HG02623 (cell line): ENCODE measurements around the gene ARHGAP29.

Experiments
- ATAC-seq: cut with Tn5 transposase; IDR thresholded peaks from one replicate; pipeline ENCODE4 v1.9.1; 2021; ENCODE audit warnings: moderate library complexity; ENCODE audit not compliant: unreplicated experiment

Gene ARHGAP29

DNA sequence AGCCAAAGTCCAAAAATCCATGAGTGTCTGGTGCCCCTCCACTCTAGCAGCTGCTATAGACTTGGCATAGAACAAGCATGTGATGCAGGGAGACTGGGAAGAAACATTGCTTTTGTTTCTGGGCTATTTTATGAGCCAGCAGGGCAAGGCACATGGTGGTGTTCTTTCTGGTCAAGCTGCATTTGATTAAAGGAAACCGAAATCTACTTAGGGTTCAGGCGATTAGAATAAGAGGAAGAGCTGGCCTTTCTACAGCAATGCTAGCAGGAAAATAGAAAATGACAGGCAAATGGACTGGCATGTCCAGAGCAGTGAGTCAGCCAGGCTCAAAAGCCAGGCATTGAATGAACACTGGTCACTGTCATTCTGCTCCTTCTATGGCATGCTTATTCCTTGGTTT, 28.5 kb upstream of the ARHGAP29 start:
- ATAC-seq = no peak

DNA sequence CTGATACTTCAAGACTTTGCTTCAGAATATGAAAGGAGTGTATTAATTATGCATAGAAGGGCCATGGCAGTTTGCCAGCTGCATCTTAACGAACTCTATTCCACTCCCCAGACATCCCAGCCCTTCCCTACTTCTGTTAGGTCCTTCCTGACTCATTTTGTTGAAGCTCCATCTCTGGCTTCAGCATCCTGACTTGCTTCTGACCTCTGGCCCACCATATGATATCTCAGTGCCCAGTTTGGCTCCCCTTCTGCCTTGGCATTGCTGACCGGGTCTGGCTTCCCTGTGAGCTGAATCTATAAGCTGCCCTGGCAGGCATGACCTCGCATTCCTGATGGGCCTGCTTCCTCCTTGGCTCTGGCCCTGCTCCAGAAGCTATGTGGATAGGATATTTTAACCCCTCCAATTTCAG, 27.6 kb upstream of the ARHGAP29 start:
- no peak for ATAC-seq

DNA sequence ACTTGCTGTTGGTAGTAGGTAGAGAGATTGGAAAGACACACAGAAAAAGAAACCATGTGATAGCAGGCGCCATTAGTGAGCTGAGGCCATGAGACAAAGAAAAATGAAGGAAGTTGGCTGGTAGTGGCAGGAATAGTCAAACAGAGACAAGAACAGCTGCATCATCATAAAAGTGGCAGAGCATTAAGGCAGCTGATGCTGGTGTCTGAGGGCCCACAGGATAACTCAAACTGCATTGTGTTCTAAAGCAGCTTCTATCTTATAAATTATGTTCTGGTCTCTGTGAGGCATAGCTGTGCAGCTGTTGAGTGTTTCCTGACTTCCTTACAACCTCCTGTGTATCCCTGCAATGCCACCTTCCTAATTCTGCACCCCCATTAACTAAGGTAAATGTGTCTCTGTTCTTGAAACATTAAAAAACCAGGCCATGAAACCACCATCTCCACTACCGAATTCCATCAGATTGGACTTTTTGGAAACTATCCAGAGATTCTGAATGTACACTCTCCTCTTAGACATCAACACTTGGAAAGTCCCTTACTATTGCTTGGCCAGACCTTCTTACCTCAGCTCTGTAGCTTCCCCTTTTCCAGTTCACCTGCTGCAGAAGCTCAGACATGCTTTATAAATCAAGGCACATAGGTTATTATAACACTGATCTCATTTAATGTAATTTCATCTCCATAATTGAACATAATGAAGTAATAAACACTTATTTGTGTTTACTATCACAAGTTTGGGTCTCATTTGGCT, 23.4 kb upstream of the ARHGAP29 start:
- no peak for ATAC-seq

DNA sequence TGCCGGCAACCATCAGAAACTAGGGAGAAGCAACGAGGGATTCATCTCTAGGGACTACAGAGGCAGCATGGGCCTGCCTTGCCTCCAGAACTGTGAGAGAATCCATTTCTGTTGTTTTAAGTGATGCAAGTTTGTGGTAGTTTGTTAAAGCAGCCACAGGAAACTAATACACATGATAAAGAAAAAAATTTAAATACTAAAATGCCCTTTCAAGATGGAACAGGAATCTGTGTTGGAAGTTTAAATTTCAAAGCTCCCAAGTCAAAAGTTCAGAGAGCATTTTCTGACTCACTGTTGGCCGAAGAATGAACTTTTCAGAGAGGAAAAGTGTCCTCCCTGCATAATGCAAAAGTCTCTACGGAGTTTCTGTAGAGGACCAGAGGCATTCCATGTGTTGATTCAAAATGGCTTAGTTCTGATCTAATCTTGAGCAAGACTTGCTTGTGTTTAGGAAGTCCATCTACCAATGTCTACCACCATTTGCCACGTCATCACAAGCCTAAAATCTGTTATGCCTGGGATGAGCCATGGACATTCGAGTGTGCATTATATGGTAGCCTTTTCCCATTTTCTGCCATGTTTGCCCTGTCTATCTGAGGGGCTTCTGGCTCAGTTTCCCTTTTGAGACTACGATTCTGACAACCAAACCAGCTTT, 22.4 kb upstream of the ARHGAP29 start:
- ATAC-seq = no peak

DNA sequence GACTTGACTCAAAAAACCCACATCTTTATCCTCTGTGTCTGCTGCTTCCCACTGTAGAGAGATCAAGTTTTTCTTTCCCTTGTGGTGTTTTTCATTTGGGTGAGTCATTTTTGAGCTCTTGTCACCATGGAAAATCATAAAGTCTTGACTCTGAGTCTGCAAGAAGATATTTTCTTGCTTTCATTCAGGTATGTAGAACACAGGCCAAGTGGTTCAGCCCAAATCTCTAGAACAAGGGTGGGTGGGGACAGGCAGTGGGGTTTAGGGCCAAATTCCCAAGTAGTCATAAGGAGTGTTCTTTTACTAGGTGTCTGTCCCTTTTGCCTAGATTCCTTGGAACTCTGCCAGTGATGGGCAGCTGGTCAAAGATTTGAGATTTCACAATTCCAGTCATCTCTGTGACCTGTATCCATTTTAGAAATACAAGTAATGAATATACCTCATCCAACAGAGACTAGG, 21.5 kb upstream of the ARHGAP29 start:
- no peak for ATAC-seq

DNA sequence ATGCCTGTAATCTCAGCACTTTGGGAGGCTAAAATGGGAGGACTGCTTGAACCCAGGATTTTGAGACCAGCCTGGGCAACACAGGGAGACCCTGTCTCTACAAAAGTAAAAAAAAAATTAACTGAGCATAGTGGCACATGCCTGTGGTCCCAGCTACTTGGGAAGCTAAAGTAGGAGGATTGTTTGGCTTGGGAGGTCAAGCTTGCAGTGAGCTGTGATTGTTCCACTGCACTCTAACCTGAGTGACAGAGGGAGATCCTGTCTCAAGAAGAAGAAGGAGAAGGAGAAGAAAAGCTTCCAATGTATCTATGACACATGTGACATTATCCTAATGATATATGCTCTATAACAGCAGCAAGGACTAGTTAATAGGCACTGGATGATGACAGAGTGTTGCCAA, 20.1 kb upstream of the ARHGAP29 start:
- no peak for ATAC-seq

DNA sequence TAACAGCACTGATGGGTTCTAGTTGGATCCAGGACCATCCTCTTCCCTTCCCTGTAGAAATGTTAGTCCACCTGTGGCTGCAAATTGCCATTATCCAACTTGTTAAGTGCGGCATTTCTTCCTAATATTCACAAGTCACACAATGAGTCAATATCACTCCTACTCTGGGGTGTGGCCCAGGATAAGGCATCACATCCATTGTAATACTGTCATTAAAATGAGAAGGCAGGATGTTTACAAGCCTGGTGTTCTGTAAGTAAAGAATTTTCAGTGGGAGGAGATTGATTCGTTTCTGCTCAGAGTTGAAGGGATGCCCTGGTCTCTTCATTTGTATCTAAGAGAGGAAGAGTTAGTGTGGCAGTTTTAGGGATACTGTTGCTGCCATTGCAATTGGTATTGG, 18.1 kb upstream of the ARHGAP29 start:
- no peak for ATAC-seq

DNA sequence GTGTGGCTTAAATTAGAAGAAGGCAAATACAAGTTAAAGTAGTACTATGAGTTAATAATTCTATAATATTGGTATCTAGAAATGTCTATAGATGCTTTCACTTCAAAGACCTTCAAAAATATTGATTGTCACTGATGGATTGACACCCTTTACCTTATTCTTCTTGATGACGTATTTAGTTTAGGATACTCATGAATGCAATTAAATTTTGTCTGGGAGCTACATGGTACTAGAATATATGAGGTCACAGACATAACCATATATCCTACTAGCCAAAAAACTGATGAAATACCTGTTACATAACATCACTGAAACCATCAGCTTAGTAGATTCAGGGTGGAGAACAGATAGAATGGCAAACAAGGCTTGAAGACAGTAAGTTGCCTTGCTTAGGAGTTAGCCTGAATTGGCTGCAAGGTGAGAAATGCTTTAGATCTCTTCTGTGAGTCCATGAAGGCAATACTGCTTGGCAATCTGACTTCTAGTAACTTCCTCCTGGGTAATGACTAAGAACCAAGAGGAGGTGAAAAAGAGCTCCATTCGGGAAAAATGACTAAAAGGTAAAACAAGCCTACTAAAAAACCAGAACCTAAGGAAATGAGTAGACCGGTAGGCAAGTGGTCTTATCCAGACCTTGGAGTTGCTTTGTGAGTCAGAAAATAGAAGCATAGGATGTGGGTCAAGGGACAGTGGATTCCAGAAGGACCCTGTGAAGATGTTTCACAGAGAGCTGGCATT, 16.9 kb upstream of the ARHGAP29 start:
- ATAC-seq = no peak

DNA sequence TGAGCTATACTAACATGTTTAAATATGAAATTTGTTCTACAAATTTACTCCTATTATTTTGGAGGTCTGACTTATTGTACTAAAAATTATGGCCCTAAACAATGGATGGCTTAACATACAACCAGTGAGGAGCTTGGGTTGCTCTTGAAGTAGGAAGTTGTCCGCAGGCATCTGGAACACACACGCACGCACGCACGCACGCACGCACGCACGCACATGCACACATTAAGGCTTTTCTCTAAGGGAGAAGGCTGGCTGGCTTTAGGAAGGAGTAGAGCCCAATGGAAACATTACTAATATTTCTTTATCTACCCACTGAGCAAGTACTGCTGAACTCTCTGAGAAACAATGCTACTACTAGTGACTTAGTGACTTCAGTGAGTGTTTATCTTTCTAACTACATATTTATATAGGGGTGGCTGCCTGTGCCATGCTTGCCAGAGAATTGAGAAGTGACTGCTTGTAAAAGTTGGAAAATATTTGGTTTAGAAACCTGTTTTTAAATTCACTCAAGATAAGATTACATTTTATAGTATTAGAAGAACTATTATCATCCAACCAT, 16.2 kb upstream of the ARHGAP29 start:
- ATAC-seq = no peak

DNA sequence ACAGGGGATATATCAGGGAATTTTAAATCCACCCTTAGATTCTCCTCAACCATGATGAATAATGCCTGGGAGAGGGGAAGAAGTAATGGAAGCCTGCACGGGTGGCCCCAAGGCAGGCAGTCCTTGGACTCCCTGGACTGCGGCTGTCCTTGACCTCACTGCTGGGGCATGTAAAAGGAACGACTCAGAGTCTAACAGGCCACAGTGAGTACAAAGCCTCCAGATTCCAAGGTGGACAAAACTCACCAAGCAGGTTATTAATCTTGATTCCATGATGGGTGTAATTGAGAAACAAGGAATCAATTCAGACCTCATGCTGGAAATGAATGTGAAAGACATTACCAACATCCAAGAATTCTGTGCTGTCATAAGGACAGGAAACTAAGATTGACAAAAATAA, 13.0 kb upstream of the ARHGAP29 start:
- no peak for ATAC-seq

DNA sequence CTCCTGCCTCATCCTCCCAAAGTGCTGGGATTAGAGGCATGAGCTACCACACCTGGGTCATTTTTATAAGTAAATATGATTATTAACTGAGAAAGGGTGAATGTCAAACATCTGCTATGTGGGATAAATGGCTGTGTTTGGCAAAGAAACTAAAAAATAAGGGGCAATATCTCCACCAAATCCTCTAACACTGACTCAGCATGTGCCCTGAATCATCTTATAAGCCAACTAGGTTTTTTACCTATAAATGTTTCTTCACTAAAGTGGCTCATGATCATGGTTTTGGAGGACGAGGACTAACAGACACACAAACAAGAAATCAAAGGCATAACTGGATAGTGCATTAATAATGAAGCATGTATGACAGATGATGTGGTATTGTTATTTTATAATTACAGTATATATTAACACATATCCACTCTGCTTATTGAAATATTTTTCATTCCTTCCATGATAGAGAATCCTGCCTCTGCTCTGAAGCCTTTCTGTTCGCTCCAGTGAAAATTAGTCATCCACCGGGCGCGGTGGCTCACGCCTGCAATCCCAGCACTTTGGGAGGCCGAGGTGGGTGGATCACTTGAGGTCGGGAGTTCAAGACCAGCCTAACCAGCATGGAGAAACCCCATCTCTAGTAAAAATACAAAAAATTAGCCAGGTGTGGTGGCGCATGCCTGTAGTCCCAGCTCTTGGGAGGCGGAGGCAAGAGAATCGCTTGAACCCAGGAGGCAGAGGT, 11.7 kb upstream of the ARHGAP29 start:
- ATAC-seq = no peak

DNA sequence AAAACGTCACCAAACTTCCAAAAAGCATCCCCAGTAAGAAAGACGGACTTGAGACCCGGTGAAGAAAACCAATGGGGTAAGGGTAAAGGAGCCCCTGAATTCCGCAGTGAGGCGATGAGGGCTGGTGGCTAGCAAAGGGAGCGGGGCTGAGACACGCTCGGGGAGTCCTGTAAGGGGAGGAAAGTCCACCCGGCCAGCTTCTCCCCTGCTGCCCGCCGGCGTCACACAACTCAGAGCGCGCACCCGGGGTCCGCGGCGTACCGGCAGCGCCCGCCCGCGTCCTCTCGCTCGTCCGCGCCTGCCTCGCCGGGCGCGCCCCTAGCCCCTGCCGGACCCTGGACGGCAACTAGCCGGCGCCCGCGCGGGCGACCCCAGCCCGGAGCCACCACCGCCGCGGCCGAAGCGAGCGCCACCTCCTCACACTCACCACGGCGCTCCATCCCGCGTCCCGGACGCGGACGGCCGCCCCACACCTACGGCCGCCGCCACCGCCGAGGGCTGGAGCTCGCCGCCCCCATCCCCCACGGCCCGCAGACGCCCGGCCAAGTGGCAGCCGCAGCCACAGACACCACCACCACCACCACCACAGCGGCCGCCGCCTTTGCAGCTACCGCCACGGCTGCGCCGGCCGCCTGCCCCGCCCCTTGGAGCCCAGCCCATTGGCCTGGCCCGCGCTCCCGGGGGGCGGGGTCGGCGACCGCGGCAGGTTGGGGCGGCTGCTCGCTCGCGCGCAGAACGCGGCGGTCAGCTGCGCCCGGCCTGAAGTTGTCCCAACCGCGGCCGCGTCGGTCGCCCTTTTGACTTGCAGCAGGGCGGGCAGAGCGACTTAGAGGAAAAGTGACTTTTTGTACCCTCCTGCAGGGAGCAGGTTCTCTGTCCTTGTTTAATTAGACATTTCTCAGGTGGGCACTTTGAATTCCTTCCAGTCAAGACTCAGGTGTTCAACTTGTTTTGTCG, 10.0 kb upstream of the ARHGAP29 start:
- ATAC-seq = peak; percentile 84

DNA sequence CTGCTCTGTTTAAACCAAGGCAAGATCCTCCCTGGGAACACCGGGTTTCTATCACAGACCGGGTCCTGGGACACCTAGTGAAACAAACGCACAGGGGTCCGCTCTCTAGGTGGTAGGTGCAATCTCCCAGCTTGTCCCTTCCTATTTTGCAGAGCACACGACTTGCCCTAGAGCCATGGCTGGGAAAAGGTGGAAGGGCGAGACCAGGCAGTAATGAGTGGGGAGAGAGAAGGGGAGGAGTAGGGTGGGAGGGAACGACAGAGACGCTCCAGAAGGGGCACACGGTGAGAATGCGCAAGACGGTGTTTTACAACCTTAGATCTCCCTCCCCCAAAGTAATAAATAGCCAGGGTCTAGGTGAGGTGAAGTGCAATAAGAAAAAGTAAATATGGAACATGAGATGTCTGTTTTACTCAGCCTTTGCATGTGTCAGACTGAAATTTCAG, 9.3 kb upstream of the ARHGAP29 start:
- ATAC-seq = no peak

DNA sequence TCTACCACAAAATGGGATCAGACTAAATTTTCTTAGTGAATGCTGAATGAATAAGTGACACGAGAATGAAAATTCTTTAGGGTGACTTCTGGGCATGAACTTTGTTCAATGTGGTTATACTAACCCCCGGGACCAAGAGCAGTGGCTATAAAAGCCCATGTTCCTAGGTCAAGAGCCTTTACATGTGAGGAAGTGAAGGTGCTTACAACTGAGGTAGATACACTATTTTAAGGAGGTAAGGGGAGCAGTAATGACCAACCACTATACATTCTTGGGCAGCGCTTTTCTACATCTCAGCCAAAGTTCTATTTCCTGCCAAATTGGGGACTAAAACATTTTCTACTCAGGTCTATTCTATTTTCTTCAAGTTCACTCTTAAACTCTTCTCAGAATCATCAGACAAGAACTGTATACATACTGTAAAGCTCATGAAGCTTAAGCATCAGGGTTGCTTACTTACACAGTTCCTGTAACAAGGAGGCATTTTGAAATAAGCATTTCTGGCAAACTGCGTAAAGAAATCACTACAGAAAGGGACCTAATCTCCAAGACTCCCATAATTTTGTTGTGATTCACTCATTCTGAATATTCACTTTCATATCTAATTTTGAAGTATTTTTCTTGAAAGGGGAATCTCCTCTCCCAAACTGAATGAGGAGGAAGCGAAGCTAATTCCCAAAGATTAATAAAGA, 8.5 kb upstream of the ARHGAP29 start:
- no peak for ATAC-seq

DNA sequence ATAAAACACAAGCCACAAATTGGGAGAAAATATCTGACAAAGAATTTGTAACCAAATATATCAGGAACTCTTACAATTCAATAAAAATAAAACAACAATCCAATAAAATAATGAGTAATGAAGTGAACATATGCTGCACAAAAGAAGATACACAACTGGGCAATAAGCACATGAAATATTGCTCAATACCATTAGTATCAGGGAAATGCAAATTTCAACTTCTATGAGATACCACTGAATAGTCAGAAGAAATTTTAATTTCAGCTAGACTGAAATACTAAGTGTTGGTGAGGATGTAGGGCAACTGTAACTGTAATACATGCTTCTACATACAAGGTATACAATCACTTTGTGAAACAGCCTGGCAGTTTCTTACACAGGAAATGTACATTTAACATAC, 7.4 kb upstream of the ARHGAP29 start:
- no peak for ATAC-seq

DNA sequence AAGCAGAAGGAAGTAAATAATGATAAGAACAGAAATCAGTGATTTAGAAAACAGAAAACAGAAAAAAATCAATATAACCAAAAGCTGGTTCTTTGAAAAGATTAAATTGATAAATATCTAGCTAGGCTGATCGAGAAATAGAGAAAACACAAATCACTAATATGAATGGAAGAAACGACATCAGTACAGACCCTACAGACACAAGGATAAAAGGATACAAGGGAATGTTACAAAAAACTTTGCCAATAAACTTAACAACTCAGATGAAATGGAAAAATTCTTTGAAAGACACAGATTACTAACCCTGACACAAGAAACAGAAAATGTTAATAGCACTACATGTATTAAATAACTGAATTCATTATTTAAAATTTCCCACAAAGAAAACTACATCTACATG, 6.3 kb upstream of the ARHGAP29 start:
- ATAC-seq = no peak

DNA sequence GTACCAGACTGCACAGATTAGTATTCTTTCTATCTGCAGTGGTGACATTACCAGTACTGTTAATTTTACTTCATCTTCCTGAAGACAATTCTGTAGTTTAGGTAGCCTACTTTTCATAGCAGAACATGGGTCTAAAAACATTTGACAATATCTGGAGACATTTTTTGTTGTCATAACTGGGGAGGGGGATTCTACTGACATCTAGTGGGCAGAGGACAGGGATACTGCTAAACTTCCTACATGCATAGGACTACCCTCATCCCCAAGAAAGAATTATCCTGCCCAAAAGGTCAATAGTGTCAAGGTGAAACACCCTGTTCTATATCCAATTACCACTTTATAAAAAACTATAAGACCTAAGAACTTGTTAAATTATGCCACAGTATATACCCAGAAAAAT, 3.4 kb upstream of the ARHGAP29 start:
- ATAC-seq = no peak

DNA sequence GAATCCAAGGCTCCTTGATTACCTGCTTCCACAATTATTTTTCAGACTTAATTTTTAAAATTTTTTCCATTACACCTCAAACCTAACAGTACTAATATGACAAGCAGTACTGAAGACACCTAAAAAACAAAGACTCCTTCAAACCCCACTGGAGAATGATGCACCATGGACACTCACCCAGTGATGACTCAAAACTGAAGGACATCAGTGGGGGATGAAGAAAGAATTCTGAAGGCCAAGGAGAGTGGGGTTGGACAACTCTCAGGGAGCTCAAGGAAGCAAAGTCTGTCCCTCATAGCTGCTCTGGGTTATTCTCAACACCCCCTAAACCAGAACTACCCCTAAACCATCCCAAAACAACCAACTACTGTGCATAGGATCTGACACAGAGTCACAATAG, 2.4 kb upstream of the ARHGAP29 start:
- ATAC-seq = no peak

DNA sequence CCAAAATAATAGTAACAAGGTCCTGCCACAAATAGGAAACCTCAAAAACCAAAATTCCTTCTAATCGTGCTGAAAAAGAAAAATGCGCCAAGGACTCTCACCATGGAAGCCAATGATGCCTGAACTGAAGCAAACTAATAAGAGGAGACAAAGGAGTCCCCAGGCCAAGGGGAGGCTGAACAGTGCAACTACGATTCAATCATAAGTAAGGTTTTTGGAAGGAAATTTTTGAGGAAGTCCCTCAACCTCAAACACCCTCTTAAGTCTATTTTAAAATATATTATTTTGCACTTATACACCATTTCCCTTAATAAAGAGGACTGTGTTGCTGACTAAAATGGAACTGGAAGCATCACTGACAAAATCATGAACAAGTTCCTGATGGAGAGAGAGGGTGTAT, 1.7 kb upstream of the ARHGAP29 start:
- ATAC-seq = no peak
